ENCODE results near the gene BNIP2.

GRCh38 chr15:59722037-59722436, 32.9 kb upstream of the BNIP2 start:
- TF ChIP-seq CTCF (tag by site-specific recombination; IDR thresholded peaks at IDR 0.05) (no peak), ATF2 (tag by site-specific recombination; IDR thresholded peaks at IDR 0.05; ENCODE audit: low read depth) (no peak), ZNF302 (tag by site-specific recombination; IDR thresholded peaks at IDR 0.05; ENCODE audit: low read depth) (no peak), ZNF19 (tag by site-specific recombination; IDR thresholded peaks at IDR 0.05; ENCODE audit: low read depth) (no peak), PBX3 (CRISPR knock-in tag; IDR thresholded peaks at IDR 0.05) (no peak)

All from HEK293 (cell line).